Keratinocyte (primary cell): Measurements from ENCODE around the gene PLK1.

Experiments used
- CTCF ChIP-seq, 3 experiments: IDR thresholded peaks in 1 of 3; conservative IDR thresholded peaks in 1 of 3; optimal IDR thresholded peaks in 1 of 3; 2 replicates in 2 of 3; 3 replicates in 1 of 3; pipeline versions ENCODE3 to v1.5.1; 2011; ENCODE audit warnings: low read length in 3 of 3, mild to moderate bottlenecking in 3 of 3, moderate library complexity in 2 of 3, control low read depth in 1 of 3, inconsistent platforms in 1 of 3; ENCODE audit not compliant: insufficient read depth in 2 of 3; ENCODE audit errors: extremely low read depth in 1 of 3
- EZH2 ChIP-seq: IDR thresholded peaks from one replicate; pipeline ENCODE4 v1.6.1; 2012; ENCODE audit warnings: inconsistent platforms, mild to moderate bottlenecking, low read length, moderate library complexity

DNA sequence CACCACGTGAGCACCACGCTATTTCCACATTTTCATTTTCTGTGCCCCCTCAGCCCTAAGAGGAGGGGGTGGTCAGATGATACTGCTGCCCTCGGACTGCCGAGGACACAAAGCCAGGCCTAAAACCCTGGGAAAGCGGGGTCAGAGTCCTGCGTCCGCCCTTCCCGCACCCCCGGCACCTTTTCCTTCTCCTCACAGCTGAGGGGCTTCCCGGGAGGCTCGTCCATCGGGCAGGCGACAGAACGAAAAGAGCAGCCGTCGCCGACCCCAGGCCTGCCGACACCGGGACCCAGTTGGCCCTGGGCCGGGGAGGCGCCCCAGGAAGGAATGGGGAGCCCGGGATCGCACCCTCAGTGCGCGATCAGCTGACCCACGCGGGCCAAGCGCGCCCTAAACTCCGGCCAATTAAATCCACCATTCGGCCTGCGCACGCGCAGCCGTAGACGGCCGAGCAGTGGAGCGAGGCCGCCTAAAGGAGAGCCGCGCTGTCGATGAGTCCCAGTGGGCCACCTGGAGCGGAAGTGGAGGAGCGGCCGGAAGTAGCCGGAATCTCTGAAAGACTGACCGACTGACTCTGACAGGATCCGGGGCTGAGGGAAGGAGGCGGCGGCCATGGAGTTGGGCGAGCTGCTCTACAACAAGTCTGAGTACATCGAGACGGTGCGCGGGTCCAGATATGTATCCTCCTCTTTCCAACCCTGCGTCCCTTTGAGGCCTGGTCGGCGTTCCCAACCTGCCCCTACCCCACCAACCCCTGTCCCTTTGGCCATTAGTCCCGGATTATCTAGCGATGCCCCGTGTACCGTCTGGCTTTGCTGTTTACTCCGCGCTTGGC, 37.5 kb upstream of the PLK1 start, which contains the start of the genes DCTN5 and PALB2:
- TF ChIP-seq CTCF (optimal IDR thresholded peaks at IDR 0.05 in 1 of 3, IDR thresholded peaks at IDR 0.05 in 1 of 3, conservative IDR thresholded peaks at IDR 0.05 in 1 of 3; ENCODE audit: extremely low read depth in 1 of 3, insufficient read depth in 2 of 3, low read length in 3 of 3) = no peak
- no peak for TF ChIP-seq EZH2
